Measurements from ENCODE around the gene SNRPN.
"Not testable (repeated sequence)": the region's sequence is repeated elsewhere in the genome, so short reads cannot be mapped to it uniquely, and the experiment has no call there.

- TF ChIP-seq CTCF (conservative IDR thresholded peaks at IDR 0.05; ENCODE audit: low read depth, low read length); NFE2L2 (IDR thresholded peaks at IDR 0.05; ENCODE audit: low read depth, low read length): not testable (repeated sequence)
Measured at GRCh38 chr15:24931874-24932732, 22.7 kb upstream of the SNRPN start.
